ENCODE data around the gene DNTTIP2. TPM values are rescaled to one million over a fixed set of nuclear protein-coding genes. Genes with fewer than 3 reads are reported as not detected.

DNTTIP2 gene
- total and polyA plus RNA-seq, 2 donors (not counting 1 experiment from before 2014, with no cell fraction given), result 19.2 to 32.8 TPM

- Histone ChIP-seq H3K79me2 (ENCODE audit: control insufficient read depth, insufficient read depth, low read length) (no peaks in the 10 kb centered on the region), H3K27ac (ENCODE audit: insufficient read depth, low read length) (no peak overlapping the region), H3K4me2 (ENCODE audit: extremely low read depth, insufficient read depth, low read length) (no peak overlapping the region), H3K4me3 (replicated peaks in 1 of 4; ENCODE audit: control extremely low read depth in 1 of 4, insufficient read depth in 1 of 4, low read depth in 3 of 4, low read length in 4 of 4) (no peak overlapping the region), H3K9me3 (ENCODE audit: control insufficient read depth, insufficient read depth, low read depth, low read length) (no peaks in the 10 kb centered on the region), H3K27me3 (ENCODE audit: control insufficient read depth, insufficient read depth, low read length) (no peaks in the 10 kb centered on the region), H3K9ac (ENCODE audit: insufficient read depth, low read length) (no peak overlapping the region), H4K20me1 (ENCODE audit: control insufficient read depth, extremely low read depth, insufficient read depth, low read length) (no peaks in the 10 kb centered on the region), H2AFZ (ENCODE audit: low read length) (no peak overlapping the region), H3K4me1 (ENCODE audit: control insufficient read depth, extremely low read depth, insufficient read depth, low read length) (no peaks in the 10 kb centered on the region), H3K36me3 (ENCODE audit: control insufficient read depth, insufficient read depth, low read length) (peaks cover 5% of the 10 kb centered on the region)
- TF ChIP-seq CTCF (conservative IDR thresholded peaks at IDR 0.05 in 1 of 2, IDR thresholded peaks at IDR 0.05 in 1 of 2; ENCODE audit: low read depth in 1 of 2, low read length in 2 of 2), result no peak
- no peak for TF ChIP-seq EZH2 (IDR thresholded peaks at IDR 0.05; ENCODE audit: low read length, missing control alignments)
- peak in 1 of 2 donors; percentile 31 for DNase-seq (ENCODE audit: low read depth in 2 of 2)
These were observed 9.9 kb upstream of the DNTTIP2 start for GRCh38 chr1:93888900-93889299.

DNA sequence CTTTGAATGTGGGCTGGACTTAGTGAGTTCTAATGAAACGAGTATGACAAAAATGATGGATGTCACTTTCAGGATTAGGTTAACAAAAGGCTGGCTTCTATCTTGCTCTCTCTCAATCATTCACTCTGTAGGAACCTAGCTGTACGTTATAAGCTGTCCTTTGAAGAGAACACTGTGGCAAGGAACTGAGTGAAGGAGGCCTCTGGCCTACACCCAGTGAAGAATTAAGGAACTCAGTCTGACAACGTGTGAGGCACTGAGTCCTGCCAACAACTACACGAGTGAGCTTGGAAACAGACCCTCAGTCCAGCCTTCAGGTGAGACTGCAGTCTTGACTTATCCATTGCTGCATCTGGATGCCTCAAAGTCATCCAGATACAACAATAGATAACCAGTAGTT lies 3.3 kb upstream of the DNTTIP2 start:
- Histone ChIP-seq H3K9me3 (ENCODE audit: control insufficient read depth, insufficient read depth, low read depth, low read length) (no peaks in the 10 kb centered on the region), H3K9ac (ENCODE audit: insufficient read depth, low read length) (no peak overlapping the region), H4K20me1 (ENCODE audit: control insufficient read depth, extremely low read depth, insufficient read depth, low read length) (no peaks in the 10 kb centered on the region), H3K4me1 (ENCODE audit: control insufficient read depth, extremely low read depth, insufficient read depth, low read length) (peaks cover 4% of the 10 kb centered on the region), H3K4me2 (ENCODE audit: extremely low read depth, insufficient read depth, low read length) (no peak overlapping the region), H3K79me2 (ENCODE audit: control insufficient read depth, insufficient read depth, low read length) (peaks cover 17% of the 10 kb centered on the region), H2AFZ (ENCODE audit: low read length) (no peak overlapping the region), H3K27ac (ENCODE audit: insufficient read depth, low read length) (no peak overlapping the region), H3K27me3 (ENCODE audit: control insufficient read depth, insufficient read depth, low read length) (no peaks in the 10 kb centered on the region), H3K4me3 (replicated peaks in 1 of 4; ENCODE audit: control extremely low read depth in 1 of 4, insufficient read depth in 1 of 4, low read depth in 3 of 4, low read length in 4 of 4) (no peak overlapping the region), H3K36me3 (ENCODE audit: control insufficient read depth, insufficient read depth, low read length) (peaks cover 4% of the 10 kb centered on the region)
- TF ChIP-seq CTCF (conservative IDR thresholded peaks at IDR 0.05 in 1 of 2, IDR thresholded peaks at IDR 0.05 in 1 of 2; ENCODE audit: low read depth in 1 of 2, low read length in 2 of 2), result no peak
- no peak for TF ChIP-seq EZH2 (IDR thresholded peaks at IDR 0.05; ENCODE audit: low read length, missing control alignments)
- DNase-seq (ENCODE audit: low read depth in 2 of 2), result no peak

DNA sequence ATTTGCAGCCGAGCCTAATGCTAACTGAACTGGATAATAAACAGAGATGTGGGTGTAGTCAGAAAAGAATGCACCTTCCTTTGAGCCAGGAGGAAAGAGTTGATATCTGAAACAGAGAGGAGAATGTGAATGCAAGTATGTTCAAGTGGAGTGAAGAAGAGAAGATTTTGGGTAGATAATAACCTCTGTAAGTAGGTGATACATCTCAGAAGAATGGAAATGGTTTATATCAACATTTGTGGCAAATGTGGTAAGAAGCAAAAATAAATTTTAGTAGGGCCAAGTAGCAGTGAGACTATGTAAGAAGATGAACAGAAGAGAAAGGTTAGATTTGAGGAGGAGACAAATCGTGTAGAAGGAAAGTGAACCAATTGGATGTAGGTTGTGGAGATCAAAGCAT lies 1.7 kb upstream of the DNTTIP2 start:
- peak in 1 of 2 donors; percentile 64 for DNase-seq (ENCODE audit: low read depth in 2 of 2)
- Histone ChIP-seq H3K4me1 (ENCODE audit: control insufficient read depth, extremely low read depth, insufficient read depth, low read length) (peaks cover 4% of the 10 kb centered on the region), H3K27ac (ENCODE audit: insufficient read depth, low read length) (no peak overlapping the region)

More for the DNA sequence above, 1.7 kb upstream of the DNTTIP2 start:
- no peak overlapping the region for H3K4me2 ChIP-seq (ENCODE audit: extremely low read depth, insufficient read depth, low read length)
- H2AFZ ChIP-seq (ENCODE audit: low read length), result no peak overlapping the region
- H3K4me3 ChIP-seq (replicated peaks in 1 of 4; ENCODE audit: control extremely low read depth in 1 of 4, insufficient read depth in 1 of 4, low read depth in 3 of 4, low read length in 4 of 4), result no peak overlapping the region
- peaks cover 3% of the 10 kb centered on the region for H4K20me1 ChIP-seq (ENCODE audit: control insufficient read depth, extremely low read depth, insufficient read depth, low read length)
- H3K9ac ChIP-seq (ENCODE audit: insufficient read depth, low read length), result no peak overlapping the region
- H3K27me3 ChIP-seq (ENCODE audit: control insufficient read depth, insufficient read depth, low read length), result no peaks in the 10 kb centered on the region
- H3K79me2 ChIP-seq (ENCODE audit: control insufficient read depth, insufficient read depth, low read length), result peaks cover 31% of the 10 kb centered on the region
- H3K36me3 ChIP-seq (ENCODE audit: control insufficient read depth, insufficient read depth, low read length), result peaks cover 7% of the 10 kb centered on the region
- no peak for TF ChIP-seq CTCF (conservative IDR thresholded peaks at IDR 0.05 in 1 of 2, IDR thresholded peaks at IDR 0.05 in 1 of 2; ENCODE audit: low read depth in 1 of 2, low read length in 2 of 2)
- H3K9me3 ChIP-seq (ENCODE audit: control insufficient read depth, insufficient read depth, low read depth, low read length), result no peaks in the 10 kb centered on the region
